GM21447 (cell line): ENCODE results near the gene FAM110D.

Experiments used
- ATAC-seq: cut with Tn5 transposase; IDR thresholded peaks from one replicate; pipeline ENCODE4 v1.9.1; 2021; ENCODE audit not compliant: unreplicated experiment

The FAM110D gene

DNA sequence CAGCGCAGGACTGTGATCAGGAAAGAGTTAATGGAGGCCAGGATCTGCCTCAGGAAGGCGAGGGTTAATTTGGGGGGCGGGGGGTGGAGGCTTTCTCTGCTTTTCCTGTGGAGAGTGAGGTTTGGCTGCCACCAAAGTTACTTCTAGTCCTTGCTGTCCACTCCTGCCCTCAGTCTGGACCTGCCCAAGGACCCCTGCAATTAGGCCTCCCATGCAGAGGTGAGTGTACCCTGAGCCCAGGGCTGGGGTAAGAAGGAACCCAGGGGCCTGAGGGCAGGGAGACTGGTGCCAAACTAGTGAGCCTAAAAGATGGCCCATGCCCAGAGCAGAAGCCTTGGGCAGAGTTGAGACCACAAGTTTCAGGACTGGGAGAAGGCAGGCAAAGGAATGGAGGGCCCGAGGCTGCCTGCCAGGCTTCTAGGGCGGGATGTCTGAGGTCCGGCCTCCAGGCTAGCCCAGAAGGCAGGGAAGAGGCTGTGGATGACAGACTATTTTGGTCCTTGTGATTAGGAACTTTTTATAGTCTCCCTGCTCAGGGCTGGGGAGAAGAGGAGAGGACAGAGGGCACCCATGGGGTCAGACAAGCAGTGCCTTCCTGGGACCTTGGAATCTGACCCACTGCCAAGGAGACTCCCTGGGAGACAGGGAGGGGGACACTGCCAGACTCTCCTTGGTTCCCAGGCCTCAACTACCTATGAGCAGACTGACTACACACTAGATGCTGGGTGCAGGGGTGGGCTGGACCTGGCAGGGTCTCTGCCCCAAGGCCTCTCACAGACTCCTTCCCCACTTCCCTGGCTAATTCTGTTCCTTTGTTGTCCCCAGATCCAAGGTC is at the start of gene FAM110D:
Gene FAM110D, plus strand, starts transcription at position 172 of the 835 bp plus-strand sequence. CDS start 2,213 bp downstream, outside the sequence.
- no peak for ATAC-seq

DNA sequence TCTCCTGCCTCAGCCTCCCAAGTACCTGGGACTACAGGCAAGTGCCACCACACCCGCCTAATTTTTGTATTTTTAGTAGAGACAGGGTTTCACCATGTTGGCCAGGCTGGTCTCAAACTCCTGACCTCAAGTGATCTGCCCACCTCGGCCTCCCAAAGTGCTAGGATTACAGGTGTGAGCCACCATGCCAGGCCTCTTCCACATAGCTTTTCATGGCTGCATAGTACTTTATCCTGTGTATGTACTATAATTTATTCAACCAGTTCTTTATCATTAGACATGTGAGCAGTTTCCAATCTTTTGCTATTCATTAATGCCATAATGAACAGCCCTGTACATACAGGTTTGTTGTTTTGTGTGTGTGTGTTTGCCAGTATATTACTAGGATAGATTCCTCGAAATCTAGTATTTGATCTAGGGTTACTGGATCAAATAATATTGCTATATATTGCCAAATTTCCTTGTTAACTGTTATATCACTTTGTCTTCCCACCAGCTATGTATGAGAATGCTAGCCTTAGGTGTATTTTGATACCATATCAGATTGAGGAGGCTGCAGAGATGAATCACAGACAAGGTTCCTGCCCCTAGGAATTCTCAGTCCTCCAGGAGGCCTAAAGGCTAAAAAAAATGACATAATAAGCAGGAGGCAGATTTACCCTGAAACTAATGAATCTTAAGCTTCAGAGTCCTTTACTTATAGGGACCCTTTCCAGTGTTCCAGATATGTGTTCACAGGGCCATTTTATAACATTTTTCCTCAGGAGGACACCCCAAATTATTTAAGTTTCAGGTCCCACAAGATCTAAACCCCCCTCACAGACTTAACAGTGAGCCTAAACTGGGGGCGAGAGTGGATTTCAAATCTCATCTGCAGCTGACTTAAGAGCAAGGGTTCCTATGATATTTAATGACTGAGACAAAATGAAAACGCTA is 49.4 kb upstream of the FAM110D start:
- no peak for ATAC-seq

DNA sequence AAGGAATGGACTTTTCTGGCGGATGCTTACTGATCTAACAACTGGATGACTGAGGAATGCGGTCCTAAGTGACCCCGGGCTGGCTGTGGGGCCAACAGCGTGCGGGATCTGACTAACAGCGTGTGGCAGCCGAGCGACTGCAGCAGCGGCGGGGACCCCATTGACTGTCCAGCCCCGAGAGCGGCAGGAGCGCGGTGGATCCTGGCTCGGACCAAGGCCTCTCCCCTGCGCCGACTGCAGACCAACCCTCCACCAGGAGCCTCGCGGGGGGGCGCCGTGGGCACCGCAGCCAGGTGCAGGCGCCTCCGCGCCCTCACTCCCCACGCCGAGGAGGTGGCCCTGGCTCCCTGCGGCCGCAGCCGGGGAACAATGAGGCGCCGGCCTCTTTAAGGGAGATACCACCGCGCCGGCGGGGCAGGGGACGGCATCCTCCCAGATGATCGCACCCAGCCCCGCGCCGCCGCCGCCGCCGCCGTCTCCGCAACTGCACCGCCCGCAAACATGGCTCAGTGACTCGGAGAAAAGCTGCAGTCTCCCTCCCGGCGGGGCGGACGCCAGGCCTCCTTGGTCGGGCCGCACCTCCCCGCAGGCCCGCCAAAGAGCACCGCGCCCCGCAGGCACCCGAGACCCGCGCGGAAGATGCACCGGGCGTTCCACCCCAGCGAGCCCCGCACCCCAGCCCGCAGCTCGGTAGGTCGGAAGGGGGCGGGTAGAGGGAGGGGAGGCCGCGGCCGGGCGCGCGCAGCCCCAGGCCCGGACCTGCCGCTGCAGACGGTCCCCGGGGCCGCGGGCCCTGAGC is 47.9 kb upstream of the FAM110D start:
- ATAC-seq = peak; percentile 45

DNA sequence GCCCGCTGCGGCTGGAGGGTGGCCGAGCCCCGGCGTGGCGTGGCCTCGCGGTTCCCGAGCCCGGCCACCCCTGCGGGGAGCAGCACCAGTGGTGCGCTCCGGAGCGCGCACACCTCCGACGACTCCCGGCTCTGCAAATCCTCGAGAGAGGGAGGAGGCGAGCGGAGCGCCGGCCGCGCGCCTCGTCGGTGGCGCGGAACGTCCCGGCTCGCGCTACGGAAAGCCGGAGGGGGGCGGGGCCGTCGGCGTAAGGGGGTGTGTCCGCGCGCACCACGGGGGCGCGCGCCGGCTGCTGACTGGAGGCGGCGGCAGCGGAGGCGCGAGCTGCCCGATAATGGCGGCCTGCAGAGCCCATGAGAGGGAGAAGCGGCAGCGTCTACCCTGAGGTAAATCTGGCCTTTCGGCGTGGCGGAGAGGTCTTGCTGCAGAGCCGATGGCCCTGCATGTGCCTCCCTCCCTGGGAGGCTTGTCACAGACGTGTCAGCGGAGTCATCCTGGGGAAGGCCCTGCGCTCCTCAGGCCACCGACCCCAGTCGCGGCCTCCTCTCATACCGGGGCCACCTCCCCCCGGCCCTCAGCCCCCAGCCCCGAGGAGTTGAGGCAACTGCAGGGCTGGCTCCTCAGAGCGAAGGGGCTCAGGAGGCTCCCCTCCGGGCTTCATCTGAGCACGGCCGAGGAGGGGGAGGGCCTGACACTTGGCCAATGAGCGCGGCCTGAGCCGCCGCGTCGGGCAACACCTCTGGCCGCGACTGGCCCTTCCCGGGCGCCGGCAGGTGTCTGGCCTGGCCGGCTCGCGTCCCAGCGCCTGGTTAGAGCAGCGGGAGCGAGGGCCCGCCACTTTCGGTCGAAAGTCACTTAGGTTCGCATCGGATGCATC is 47.1 kb upstream of the FAM110D start, which contains the start of gene PDIK1L:
Gene PDIK1L, plus strand, starts transcription at position 295 of the 877 bp plus-strand sequence. CDS start 2,485 bp downstream, outside the sequence.
- ATAC-seq = peak; percentile 59

DNA sequence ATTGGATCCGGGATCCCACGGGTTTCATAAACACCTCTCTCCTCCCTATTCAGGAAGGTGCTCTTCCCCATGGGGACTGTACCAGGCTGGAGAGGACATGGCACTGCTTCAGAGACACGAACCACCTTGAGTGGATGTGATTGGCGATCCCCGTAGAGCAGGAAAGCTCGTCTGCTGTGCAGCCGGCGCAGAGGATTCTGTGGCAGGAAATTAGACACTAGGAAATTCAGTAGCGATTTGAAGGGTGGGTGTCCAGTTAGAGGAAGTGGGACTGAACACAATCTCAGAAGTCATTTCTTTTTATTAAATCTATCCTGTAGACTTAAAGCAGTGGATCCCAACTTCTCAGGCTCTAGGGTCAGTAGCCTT is 46.5 kb upstream of the FAM110D start:
- ATAC-seq = peak; percentile 19

DNA sequence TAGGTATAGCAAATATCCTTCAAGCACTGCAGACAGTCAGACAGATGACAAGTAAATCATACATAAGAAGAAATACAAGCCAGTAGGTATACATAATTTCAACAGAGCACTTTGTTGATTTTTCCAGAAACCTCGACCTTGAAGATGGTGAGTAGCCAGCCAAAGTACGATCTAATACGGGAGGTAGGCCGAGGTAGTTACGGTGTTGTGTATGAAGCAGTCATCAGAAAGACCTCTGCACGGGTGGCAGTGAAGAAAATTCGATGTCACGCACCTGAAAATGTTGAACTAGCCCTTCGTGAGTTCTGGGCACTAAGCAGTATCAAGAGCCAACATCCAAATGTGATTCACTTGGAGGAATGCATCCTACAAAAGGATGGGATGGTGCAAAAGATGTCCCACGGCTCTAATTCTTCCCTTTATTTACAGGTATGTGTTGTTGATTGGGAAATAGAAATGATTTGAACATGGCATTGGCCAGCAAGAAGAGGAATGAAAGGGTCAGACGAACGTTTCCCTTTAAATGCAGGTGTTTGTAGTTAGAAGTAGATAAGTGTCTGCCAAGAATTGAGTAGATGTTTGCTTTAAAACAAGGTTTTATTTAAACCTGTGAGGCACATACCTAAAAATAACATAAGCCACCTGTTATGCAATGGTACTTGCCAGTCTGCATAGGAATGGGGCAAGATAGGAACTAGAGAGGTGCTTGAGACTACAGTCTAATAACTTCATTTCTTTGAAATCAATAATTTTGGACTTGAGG is 44.5 kb upstream of the FAM110D start:
- no peak for ATAC-seq

DNA sequence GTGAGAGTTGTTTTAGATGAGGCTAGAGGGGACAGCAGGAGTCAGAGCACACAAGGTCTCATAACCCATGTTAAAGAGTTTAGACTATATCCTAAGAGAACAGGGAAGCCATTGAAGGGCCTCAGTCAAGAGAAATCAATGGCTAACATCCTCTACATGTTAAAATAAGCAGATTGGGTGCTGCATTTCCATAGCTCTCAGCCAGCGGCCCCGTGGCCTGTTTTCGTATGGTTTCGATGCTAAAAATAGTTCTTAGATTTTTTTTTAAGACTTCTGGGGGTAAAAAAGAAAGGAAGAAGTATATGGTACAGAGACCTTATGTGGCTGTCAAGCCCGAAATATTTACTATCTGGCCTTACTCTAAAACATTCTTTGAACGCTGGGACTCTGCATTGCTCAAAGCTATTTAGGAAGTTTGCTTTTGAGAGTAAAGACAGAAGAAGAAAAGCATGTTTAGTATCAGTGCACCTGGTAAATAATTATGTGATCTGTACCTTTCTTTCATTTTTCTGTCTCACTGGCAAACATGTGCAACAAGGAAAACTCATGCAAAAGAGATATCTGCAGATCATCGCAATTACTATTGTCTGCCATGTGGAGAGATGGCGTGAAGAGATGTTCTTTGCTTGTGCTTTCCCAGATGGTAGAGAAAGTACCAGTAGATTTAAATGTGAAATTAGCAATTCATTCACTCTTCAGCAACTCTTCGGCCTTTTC is 38.8 kb upstream of the FAM110D start:
- ATAC-seq = no peak

DNA sequence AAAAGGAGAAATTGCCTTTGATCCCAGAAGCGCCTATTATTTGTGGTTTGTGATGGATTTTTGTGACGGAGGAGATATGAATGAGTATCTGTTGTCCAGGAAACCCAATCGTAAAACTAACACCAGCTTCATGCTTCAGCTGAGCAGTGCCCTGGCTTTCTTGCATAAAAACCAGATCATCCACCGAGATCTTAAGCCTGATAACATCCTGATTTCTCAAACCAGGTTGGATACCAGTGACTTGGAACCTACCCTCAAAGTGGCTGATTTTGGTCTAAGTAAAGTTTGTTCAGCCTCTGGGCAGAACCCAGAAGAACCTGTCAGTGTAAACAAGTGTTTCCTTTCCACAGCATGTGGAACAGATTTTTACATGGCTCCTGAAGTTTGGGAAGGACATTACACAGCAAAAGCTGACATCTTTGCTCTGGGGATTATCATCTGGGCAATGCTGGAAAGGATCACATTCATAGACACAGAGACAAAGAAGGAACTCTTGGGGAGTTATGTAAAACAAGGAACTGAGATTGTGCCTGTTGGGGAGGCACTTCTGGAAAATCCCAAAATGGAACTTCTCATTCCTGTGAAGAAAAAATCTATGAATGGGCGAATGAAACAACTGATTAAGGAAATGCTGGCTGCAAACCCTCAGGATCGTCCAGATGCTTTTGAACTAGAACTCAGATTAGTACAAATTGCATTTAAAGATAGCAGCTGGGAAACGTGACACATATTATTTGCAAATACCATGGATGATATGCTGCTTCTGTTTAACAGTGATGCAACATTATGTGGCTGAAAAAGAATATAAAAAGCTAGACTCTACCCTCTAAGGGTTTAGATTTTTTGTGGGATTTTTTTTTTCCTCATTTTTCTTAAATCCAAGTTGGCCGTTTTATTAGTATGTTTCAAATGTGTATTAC is 36.8 kb upstream of the FAM110D start:
- ATAC-seq = no peak

DNA sequence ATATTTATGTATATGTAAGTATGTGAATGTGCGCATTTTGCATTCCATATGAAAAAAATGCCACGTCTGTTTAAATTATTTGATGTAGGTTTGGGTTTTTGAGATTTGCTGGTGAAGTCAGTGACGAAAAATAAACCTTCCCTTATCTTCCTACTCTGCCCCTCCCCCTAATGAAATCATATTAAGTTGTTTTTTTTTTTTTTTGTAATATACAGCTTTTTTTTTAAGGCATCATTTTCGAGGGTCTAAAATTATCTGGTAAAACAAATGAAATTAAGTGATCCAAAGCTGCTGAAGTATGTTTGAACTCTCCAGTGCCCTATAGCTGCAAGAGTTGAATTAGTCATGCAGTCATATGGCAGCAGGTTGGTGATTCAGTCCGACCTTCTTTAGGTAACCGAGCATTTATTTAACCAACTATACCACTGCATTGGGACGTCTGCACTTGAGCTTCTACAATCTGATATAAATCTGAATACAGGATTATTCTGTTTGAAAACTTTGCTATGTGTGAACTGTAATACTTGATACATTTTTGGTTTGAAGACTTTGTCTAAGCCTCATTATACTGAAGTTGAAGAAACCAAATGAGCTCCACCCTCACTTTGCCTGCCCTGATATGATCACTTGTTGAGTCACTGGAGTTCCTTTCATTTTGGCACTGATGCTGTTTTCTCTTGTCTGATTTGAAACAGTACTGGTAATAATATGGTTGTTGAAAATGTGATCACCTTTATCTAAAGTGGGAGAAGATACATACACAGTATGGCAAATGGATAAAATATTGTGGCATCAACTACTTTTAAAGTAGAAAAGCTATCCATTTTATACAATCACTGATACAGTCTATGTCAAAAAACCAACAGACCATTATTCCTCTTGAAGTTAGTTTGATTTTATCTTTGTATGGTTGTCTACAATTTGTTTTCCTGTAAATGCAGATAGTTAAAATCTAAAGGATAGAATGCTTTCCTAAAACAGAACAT is 35.6 kb upstream of the FAM110D start:
- no peak for ATAC-seq

DNA sequence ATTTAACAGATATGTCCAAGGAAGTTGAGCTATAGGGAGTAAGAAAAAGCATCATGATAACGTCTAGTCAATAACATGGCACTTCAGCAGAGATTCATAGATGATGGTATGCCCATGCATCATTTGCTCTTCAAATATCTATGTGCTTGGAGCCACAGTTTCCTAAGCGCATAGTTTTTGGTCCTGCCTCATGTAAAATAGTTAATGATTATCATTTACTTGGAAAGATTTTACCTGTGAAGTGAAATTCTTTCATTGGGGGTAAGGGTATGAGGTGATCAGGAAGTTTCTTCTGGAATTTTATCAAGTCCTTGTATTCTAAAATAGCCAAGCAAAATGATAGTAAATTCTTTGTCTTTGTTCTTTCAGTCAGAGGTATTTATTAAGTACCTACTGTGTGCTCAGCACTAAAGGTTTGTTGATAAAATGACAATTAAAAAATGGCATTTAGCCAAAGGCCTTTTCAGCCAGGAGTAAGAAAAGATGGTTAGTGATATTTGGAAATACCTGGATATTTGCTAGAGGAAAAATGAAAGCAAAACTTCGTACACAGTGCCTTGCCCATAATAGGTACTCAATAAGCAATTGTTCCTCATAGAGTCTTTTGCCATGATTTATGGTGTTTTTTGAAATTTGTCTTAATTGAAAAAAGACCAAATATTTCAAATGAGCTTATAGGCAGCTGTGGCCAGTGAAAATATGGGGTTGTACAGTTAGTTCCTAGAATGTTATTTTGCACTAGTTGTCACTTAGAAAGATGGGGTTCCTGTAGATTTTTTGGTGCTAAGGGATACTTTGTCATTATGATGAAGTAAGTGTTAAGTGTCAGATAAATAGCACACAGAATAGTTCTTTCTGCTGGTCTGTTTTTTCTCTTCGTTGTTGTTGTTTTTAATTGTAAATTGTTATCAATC is 34.2 kb upstream of the FAM110D start:
- ATAC-seq = no peak

DNA sequence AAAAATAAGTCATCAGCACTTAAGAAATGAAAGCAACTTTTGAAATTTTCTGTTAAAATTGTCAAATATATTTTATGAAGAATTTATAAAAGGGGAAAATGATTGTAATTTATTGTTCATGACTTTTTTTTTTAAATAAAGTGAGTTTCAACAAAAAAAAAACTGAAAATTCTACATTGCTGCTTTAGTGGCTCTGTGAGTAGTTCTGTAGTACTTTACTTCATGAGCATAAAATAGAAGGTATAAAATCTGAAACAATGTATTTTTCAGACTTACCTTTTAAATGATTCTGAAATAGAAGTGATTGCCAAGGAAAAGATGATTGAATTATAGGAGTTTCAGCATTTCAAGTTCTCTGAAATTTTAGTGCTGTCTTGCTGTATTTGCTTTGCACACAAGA is 33.5 kb upstream of the FAM110D start:
- no peak for ATAC-seq

DNA sequence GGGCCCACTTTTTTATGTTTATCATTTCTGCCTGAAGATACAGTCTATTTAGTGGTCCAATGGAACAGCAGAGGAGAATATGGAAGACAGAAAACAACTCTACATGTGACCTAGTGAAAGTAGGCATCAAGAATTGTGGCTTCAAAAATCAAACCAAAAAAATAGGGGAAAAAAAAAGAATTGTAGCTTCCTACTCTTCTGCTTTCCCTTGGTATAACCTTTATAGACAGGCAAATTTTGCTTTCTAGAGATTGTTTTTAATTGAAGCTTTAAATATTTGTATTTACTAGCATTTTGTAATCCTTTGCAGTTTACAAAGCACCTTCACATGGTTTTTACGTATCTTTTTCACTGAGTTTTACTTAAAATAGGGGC is 32.9 kb upstream of the FAM110D start:
- ATAC-seq = no peak

DNA sequence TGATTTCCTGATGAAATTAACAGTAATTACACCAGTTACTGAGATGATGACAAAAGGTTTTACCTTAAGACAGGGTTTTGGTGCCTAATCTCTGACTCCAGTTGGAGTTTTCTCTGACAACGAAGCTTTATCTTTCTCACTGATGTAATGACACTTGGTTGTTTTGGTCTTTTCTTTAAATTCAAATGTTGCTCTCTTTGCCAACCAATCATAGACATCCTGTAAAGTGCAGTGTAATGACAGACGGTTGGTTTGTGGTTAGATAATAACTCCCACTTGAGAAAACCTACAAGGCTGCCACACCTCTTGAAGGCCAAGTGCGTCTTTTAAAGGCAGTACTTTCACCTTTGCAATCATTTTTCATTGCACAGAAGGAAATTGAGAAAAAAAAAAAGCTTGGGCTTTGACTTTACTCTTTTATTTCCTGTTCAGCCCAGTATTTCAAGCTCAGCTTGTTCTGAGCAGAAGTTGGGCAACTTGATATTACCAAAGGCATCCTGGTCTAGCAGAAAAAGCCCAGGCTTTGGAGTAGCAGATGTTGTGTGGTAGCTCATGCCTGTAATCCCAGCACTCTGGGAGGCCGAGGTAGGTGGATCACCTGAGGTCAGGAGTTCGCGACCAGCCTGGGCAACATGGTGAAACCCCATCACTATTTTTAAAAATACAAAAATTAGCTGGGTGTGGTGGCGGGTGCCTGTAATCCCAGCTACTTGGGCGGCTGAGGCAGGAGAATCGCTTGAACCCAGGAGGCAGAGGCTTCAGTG is 32.4 kb upstream of the FAM110D start:
- ATAC-seq = no peak
